Measurements from ENCODE around the gene KATNB1.
"Not testable (repeated sequence)": the region's sequence is repeated elsewhere in the genome, so short reads cannot be mapped to it uniquely, and the experiment has no call there.

Gene KATNB1

DNA sequence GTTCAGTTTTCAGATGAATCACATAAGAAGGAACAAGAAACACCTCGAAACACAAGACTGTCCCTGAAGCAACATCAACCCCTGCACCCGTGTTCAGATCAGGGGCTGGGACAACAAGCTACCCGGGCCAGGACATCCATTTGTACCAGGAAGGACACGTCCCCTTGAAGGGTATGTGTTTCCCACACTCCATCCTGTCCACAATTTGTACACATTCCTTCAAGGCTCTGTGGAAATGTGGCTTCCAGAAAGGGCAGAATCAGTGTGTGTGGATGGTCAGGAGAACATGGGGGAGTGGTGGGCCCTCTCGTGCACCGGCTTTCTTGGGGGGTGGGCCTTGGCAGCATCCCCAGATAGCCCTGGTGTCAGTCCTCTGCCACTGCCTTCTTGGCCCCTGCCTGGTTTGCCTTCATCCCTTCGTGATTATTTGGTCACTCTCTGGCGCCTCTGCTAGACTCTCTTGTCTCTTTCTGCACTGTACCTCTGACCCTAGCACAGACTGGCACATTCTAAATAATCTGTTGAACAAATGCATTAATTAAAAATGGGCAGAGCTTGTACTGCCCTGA lies 56.4 kb downstream of the KATNB1 start:
- no peak for DNase-seq (ENCODE audit: low read depth)

DNA sequence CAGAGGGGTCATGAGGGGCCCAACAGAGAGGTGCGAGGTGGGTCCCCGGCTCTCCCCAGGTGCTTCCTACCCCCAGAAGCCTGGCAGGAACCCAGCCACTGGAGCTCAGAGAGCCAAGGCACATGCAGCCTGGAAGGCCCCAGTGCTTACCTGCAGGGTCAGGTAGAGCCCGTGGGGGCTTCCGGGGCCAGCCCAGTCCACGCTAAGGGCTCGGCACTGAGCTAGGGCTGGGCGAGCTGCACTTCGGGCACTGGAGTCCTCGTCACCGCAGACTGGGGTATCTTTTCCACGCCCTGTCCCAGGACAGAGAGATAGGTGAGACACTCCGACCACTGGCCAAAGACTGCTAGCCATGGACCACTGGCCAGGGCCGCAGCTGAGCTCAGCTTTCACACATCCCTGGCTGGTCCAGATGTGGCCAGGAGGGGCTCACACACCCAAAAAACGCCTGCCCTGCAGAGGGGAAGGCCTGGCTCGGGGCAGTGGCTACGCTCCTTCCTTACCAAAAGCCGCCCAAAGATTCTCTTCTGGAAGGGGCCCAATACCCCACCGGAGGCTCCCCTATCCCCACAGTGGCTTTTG lies 59.4 kb downstream of the KATNB1 start:
- no peak for DNase-seq (ENCODE audit: low read depth)

DNA sequence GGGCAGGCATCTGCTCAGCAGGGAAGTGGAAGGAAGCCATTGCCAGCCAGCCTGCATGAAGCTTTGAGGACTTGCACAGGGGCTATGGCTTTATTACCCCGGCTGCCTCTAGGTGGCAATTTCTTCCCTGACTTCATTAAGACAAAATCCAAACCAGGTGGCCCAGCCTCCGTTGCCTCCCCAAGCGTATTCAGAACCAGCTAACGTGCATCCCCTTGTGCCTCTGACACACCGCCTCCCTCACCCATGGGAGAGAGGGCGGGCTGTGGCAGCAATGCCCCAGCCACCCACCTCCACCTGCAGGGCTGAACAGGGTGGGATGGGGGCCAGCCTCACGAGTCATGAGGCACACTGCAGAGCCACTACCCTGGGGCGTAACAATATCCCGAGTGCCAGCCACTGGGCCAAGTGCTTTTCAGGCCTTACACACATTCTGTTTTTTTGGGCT lies 59.9 kb downstream of the KATNB1 start:
- no peak for DNase-seq (ENCODE audit: low read depth)

DNA sequence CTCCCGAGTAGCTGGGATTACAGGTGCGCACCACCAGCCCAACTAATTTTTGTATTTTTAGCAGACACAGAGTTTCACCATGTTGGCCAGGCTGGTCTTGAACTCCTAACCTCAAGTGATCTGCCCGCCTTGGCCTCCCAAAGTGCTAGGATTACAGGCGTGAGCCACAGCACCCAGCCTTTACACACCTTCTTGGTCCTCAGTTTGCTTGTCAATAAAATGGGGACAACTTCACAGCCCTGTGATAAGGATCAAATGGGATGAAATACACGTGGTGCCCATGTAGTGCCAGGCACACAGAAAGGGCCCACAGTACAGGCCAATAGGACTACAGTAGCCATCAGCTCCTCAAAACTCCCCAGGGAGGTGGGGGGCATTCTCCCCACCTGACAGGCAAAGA lies 60.4 kb downstream of the KATNB1 start:
- DNase-seq (ENCODE audit: low read depth) = not testable (repeated sequence)

DNA sequence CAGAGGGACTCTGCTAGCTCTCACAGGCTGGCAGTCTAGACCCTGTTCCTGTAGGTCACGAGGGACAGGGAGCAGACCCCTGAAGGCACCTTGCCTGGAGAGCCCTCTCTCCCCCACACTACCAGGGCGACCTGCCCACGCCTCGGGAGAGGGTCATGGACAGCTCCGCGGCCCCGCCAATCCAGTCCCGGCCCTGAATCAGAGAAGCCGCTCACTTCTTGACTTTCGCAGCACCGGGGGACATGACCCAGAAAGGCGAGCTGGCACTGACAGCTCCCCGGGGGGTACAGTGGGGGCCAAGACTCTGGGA lies 61.6 kb downstream of the KATNB1 start:
- DNase-seq (ENCODE audit: low read depth) = no peak

GRCh38 chr16:57797526-57798266 lies 62.1 kb downstream of the KATNB1 start:
- no peak for DNase-seq (ENCODE audit: low read depth)

DNA sequence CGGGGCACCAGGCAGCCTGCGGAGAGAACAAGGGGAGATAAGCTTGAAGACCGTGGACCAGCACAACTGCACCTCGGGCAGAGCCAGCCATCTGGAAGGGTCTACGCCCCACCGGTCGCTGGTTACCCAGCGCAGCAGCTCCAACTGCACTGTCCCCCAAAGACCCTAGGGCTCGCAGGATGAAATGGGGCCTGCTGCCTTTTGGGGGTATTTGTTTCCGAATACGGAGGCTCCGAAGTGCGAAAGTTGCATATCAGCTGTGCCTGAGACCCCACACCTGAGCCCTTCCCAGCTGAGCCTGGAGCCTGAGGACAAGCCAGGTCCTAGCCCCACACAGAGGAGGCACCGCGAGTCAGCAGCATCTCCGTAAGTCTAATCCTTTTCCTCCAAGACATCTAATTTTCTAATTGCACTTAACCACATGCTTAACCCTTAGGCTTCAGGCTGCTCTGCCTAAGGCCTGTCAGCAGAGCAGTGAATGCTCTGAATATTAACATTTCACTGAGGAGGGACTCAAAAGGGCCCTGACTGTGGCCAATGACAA lies 62.8 kb downstream of the KATNB1 start:
- no peak for DNase-seq (ENCODE audit: low read depth)

DNA sequence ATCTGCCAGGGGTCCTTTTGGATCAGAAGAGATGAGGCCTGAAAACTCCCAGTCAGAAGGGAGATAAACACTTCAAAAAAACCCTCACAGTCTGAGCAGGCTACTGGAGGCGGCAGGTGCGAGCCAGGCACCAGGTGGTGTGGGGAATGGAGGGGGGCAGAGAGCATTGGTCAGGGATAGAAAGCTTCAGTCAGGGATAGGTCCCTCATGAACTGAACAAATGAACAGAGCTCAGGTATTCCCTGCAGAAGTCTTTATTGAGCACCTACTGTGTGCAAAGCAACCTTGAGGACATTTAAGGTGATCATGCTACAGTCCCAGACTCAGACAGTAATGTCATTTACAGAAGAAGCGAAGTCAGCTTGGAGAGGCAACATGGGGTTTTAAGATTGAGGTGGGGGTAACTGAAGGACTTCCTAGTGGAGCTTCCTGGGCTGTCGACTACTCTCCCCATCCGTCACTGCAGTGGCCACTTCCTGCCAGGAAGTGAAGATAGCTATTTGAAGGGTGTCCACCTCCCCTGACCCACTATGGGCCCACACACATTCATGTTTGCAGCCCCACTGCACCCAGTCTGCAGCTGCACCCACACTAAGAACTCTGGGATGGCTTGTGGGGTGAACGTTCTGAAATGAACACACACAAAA lies 63.5 kb downstream of the KATNB1 start:
- no peak for DNase-seq (ENCODE audit: low read depth)

DNA sequence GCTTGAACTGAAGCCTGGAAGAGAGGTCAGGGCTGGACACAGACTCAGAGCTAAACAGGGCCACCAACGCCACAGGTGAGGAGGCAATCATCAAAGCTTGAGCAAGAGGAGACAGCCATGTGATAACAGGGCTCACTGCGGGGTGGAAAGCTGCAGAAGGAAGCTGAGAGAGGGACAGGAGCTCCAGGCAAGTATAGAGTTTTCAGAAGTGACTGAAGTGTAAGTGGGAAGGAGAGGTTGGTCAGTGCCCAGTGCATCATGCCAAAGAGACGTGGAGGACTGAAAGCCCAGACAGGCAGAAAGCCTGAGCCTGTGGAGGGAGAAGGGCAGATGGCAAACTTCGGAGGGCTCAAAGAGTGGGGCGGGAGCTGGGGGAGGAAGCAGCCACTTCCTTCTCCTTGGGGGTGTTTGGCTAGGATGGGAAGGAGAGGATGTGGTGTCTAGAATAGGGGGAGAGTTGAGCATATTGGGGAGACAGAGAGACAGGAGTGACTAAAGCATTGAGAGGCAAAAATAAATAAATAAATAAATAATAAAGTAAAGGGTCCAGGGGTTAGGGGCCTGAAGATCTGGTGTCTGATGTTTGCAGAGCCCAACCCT lies 64.1 kb downstream of the KATNB1 start:
- no peak for DNase-seq (ENCODE audit: low read depth)

DNA sequence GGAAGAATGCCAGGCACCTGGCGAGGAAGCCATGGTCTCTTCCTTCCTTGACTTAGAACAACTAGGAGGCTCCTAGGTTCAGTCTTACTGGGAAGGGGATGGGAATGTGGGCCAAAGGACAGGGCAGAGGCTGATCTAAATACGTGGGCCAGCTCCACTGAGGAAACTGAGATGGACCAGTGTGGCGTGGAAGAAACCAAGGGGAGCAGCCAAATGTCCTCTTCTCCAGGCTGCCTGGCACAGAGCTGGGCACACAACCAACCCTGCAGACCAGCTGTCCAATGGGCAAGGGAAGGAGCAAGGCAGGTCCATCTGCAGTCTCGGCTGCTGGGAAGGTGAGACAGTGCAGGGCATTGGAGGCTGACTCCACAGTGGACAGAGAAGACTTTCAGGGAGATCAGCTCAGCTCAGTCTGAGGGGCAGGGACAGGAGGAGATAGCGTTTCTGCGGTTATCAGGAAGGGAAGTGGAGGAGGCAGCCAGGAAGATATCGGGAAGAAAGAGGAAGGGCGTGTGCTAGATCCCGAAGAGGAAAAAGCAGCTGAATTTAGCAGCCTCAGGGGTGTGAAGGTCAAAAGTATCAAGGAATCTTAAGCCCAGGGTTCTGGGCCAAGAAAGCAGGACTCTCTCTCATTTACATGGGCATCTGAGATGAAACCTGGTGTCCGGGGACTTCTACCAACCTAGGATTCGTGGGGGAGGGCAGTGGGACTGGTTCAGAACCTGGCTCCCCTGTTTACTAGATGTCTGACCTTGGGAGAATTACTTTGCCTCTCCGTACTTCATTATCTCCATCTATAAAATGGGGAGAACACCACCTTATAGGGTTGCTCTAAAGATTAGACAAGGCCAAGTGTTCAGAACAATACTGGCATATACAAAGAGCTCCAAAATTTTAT lies 64.9 kb downstream of the KATNB1 start:
- DNase-seq (ENCODE audit: low read depth) = no peak

DNA sequence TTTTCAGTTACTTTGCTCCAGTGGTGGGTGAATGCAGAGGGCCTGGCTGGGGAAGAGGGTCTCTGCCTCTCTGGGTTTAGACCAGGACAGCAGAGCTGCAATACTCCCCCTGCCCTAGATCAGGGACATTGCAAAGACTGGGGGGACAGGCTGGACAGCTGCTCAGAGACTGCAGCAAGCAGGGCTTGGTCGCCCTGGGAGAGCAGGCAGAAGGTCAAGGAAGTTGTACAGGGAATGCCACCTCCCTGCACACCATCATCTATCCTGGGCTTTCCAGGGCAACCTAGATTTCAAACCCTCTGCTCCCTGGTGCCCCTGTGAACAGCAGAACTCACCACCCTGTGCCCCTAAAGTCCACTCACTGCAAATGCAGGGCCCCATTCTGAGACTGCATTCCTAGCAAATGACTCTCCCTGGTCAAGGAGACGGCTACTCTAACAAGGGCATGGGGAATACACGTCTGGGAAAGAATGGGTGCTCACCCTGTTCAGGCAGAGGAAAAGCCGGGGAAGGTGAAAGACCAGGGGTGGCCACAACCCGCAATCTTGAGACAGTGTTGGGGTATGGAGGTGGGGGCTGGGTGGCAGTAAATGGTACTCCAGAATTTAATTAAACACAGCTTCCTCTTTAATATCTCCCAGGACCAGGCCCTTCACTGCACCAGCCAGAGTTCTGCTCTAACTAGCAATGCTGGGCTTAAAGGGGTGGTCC lies 65.7 kb downstream of the KATNB1 start:
- DNase-seq (ENCODE audit: low read depth) = peak; percentile 42

DNA sequence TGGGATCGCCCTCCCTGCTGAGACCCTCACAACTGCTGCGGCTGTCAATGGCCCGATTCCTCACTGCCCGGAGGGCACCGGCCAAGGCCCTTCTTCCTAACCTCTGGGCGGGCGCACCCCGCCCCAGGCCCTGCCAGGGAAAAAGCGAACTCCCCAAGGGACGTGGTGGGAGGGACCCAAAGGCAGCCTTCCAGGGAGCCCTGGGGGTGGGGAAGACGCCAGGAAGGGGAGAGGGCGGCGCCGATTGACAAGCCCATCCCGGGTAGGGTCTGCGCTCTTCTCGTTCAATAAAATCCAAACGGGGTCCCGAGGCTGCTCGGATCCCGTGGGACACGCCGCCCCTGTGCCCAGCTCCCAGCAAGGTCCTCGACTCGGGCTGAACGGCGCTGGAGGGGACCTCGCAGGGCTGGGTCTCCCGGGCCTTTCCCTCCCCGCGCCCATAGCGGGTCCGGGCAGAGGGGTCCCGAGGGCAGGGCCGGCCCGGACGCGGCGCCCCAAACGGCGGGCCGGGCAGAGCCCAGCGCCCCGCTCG lies 66.3 kb downstream of the KATNB1 start:
- no peak for DNase-seq (ENCODE audit: low read depth)

DNA sequence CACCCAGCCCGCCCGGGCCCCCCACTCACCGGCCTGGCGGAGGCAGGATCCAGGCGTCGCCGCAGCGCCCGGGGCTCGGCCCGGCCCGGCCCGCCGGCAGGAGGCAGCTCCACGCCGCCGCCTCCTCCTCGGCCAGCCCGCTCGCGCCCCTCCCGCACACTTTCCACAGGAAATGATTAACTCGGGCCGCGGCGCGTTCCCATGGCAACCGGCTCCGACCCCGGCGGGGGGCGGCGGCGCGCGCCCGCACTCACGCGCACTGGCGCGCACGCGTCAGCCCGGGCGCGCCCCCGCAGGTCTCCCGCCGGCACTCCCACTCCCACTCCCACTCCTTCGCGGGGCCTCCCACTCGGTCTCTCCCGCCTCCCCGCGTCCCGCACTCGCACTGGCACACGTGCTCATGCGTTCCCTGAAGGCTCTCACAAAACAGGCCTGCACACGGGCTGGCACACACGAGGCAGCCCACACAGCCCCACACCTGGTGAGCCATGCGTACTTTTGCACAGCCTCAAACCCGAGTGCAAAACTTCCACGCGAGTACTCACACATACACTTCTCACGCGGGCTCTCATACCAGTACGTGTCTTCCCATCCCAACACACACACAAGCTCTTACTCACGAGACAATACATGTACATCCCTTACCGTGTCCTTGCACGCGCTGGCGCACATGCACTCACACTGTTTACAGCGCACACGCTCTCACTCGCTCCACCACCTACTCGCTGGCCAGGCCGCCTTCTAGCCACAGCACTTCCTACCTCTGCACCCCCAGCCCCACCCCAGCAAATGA lies 67.0 kb downstream of the KATNB1 start, which contains the start of gene KIFC3:
Gene KIFC3, minus strand, starts transcription at position 151 of the 793 bp plus-strand sequence. CDS start 4,248 bp downstream, outside the sequence.
- no peak for DNase-seq (ENCODE audit: low read depth)

- no peak for DNase-seq (ENCODE audit: low read depth)
Observed at GRCh38 chr16:57803134-57803990, 67.8 kb downstream of the KATNB1 start.

DNA sequence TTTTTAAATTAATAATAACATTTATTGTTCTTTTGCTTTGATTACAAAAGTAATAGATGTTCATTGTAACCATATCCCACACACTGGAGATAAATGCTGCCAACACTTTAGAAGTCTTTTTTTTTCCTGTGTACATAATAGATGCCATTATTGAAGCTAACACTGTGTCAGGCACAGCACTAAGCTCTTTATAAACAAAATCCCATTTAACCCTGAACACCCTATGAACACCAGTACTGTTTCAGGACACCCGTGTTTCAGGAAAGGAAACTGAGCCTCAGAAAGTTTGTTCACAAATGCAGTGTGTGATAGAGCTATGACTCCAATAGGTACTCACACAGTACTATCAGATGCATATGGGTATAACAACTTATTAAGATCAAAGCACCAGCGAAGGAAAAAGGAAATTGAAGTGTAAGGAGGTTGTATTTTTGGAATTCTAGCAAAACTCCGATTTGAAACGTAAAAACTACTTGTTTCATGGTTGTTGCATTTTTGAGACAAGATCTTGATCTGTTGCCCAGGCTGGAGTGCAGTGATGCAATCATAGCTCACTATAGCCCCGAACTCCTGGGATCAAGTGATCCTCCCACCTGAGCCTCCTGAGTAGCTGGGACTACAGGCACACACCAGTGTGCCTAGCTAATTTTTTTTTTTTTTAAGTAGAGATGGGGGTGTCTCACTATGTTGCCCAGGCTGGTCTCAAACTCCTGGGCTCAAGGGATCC lies 68.7 kb downstream of the KATNB1 start:
- DNase-seq (ENCODE audit: low read depth) = no peak

- no peak for DNase-seq (ENCODE audit: low read depth)
Observed at GRCh38 chr16:57805176-57805575, 69.6 kb downstream of the KATNB1 start.
